ENCODE results near the gene SOS1.

The SOS1 gene

DNA sequence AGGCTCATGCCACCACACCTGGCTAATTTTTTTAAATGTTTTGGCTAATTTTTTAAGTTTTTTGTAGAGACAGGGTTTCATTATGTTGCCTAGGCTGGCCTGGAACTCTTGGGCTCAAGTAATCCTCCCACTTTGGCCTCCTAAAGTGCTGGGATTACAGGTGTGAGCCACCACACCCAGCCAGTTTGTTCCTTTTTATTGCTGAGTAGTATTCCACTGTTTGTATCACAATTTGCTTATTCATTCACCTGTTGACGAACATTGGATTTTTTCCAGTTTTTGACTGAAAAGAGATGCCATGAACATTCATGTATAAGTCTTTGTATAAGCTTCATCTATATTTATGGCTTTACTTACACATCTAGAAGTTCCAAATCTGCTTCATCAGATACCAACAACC is 5.3 kb downstream of the SOS1 start:
- H3K4me3 ChIP-seq (replicated peaks; ENCODE audit: low read depth, low read length), result no peak overlapping the region
- DNase-seq (ENCODE audit: low read depth), result no peak
- TF ChIP-seq, protein P1, sequence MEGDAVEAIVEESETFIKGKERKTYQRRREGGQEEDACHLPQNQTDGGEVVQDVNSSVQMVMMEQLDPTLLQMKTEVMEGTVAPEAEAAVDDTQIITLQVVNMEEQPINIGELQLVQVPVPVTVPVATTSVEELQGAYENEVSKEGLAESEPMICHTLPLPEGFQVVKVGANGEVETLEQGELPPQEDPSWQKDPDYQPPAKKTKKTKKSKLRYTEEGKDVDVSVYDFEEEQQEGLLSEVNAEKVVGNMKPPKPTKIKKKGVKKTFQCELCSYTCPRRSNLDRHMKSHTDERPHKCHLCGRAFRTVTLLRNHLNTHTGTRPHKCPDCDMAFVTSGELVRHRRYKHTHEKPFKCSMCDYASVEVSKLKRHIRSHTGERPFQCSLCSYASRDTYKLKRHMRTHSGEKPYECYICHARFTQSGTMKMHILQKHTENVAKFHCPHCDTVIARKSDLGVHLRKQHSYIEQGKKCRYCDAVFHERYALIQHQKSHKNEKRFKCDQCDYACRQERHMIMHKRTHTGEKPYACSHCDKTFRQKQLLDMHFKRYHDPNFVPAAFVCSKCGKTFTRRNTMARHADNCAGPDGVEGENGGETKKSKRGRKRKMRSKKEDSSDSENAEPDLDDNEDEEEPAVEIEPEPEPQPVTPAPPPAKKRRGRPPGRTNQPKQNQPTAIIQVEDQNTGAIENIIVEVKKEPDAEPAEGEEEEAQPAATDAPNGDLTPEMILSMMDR (IDR thresholded peaks at IDR 0.05; ENCODE audit: low read length, missing control alignments), result no peak

DNA sequence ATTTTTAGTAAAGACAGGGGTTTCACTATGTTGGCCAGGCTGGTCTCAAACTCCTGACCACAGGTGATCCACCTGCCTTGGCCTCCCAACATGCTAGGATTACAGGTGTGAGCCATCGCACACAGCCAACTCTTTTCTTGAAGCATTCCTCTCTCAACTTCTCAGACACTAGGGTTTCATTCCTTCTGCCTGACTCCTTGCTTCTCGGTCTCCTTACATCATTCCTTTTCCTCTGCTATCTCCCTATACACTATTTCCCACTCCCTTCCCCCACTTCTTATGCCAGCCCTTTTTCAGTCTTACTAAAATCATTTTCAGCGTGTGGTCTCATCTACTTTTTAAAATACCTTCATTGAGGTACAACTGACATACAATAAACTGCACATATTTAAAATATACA is 6.1 kb downstream of the SOS1 start:
- no peak overlapping the region for H3K4me3 ChIP-seq (replicated peaks; ENCODE audit: low read depth, low read length)
- TF ChIP-seq, protein P1 (IDR thresholded peaks at IDR 0.05; ENCODE audit: low read length, missing control alignments), result no peak
- peak; percentile 42 for DNase-seq (ENCODE audit: low read depth)

- TF ChIP-seq, protein P1 (IDR thresholded peaks at IDR 0.05; ENCODE audit: low read length, missing control alignments), result no peak
- H3K4me3 ChIP-seq (replicated peaks; ENCODE audit: low read depth, low read length), result no peak overlapping the region
- no peak for DNase-seq (ENCODE audit: low read depth)
Observed at GRCh38 chr2:39109537-39109936, 11.3 kb downstream of the SOS1 start.

GRCh38 chr2:39108377-39108776 is 12.5 kb downstream of the SOS1 start:
- no peak for DNase-seq (ENCODE audit: low read depth)
- TF ChIP-seq, protein P1 (IDR thresholded peaks at IDR 0.05; ENCODE audit: low read length, missing control alignments), result no peak

DNA sequence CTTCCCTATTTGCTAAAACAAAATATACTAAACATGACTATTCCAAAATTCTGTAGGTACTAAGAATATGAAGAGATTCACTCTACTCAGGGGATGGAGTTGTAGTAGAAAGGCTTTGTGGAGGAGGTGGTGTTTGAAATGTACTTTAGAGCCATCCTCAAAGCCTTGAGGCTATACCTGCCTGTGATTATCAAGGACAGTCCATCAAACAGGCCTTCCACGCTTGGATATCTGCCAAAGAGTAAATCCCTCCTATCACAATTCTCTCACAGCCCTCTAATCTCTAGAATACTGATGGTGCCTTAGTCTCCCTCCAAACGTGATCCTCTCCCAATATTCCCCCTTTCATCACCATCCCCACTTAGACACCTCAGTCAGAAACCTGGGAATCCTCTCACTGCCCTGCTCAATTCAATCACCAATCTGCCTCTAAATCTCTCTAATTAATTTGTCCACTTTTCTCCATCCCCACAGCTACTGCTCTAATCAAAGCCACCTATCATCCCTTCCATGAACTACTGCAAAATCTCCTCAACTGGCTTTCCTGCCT is 13.1 kb downstream of the SOS1 start:
- H3K4me3 ChIP-seq (replicated peaks; ENCODE audit: low read depth, low read length), result no peak overlapping the region
- TF ChIP-seq, protein P1 (IDR thresholded peaks at IDR 0.05; ENCODE audit: low read length, missing control alignments), result no peak
- DNase-seq (ENCODE audit: low read depth), result no peak

More at GRCh38 chr2:39108377-39108776, 12.5 kb downstream of the SOS1 start:
- H3K4me3 ChIP-seq (replicated peaks; ENCODE audit: low read depth, low read length), result no peak overlapping the region

DNA sequence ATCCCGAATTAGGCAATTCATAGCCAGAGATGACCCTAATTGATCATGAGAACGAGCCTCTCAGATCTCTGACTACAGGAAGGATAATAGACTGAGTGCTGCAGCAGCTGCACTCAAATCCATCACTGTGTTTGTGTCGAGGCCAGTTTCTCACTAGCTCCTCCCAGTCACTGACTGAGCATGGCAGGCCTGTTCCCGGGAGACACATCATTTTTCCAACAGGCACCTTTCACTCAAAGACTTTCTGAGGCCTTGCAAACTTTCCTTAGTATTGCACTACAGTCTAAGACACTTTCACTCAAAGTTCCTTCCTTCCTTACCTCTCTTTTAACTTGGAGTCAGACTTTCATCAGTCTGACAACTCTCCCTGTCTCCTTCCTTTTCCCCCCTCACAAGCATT is 13.7 kb downstream of the SOS1 start:
- H3K4me3 ChIP-seq (replicated peaks; ENCODE audit: low read depth, low read length), result no peak overlapping the region
- TF ChIP-seq, protein P1 (IDR thresholded peaks at IDR 0.05; ENCODE audit: low read length, missing control alignments), result no peak
- peak; percentile 17 for DNase-seq (ENCODE audit: low read depth)

Measured in fibroblast of pulmonary artery (primary cell).